ENCODE measurements around the gene CACNA2D1.

GRCh38 chr7:82419200-82419599 is 24.4 kb downstream of the CACNA2D1 start:
- TF ChIP-seq, protein P1, sequence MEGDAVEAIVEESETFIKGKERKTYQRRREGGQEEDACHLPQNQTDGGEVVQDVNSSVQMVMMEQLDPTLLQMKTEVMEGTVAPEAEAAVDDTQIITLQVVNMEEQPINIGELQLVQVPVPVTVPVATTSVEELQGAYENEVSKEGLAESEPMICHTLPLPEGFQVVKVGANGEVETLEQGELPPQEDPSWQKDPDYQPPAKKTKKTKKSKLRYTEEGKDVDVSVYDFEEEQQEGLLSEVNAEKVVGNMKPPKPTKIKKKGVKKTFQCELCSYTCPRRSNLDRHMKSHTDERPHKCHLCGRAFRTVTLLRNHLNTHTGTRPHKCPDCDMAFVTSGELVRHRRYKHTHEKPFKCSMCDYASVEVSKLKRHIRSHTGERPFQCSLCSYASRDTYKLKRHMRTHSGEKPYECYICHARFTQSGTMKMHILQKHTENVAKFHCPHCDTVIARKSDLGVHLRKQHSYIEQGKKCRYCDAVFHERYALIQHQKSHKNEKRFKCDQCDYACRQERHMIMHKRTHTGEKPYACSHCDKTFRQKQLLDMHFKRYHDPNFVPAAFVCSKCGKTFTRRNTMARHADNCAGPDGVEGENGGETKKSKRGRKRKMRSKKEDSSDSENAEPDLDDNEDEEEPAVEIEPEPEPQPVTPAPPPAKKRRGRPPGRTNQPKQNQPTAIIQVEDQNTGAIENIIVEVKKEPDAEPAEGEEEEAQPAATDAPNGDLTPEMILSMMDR (IDR thresholded peaks at IDR 0.05), result no peak
- TF ChIP-seq POLR2AphosphoS5 (IDR thresholded peaks at IDR 0.05; ENCODE audit: low read depth, low read length), result no peak
- TF ChIP-seq, protein P2, sequence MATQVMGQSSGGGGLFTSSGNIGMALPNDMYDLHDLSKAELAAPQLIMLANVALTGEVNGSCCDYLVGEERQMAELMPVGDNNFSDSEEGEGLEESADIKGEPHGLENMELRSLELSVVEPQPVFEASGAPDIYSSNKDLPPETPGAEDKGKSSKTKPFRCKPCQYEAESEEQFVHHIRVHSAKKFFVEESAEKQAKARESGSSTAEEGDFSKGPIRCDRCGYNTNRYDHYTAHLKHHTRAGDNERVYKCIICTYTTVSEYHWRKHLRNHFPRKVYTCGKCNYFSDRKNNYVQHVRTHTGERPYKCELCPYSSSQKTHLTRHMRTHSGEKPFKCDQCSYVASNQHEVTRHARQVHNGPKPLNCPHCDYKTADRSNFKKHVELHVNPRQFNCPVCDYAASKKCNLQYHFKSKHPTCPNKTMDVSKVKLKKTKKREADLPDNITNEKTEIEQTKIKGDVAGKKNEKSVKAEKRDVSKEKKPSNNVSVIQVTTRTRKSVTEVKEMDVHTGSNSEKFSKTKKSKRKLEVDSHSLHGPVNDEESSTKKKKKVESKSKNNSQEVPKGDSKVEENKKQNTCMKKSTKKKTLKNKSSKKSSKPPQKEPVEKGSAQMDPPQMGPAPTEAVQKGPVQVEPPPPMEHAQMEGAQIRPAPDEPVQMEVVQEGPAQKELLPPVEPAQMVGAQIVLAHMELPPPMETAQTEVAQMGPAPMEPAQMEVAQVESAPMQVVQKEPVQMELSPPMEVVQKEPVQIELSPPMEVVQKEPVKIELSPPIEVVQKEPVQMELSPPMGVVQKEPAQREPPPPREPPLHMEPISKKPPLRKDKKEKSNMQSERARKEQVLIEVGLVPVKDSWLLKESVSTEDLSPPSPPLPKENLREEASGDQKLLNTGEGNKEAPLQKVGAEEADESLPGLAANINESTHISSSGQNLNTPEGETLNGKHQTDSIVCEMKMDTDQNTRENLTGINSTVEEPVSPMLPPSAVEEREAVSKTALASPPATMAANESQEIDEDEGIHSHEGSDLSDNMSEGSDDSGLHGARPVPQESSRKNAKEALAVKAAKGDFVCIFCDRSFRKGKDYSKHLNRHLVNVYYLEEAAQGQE (IDR thresholded peaks at IDR 0.05; ENCODE audit: insufficient read depth in 1 of 2, low read depth in 2 of 2, low read length in 1 of 2), result no peak
